Measurements from ENCODE around the gene TF.

DNA sequence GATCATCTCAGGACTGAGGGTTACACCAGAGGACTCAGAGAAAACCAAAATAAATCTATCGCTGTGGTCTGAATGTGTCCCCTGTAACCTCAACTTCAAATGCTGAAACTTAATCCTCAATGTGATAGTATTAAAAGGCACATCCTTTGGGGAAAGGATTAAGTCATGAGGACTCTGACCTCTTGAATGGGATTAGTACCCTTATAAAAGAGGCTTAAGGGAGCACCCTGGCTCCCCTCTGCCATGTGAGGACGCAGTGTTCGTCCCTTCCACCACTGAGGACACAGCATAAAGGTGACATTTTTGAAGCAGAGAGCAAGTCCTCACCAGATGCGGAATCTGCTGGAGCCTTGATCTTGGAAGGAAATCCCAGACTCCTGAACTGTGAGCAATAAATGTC lies 98.9 kb downstream of the TF start:
- no peak for TF ChIP-seq POLR2A (IDR thresholded peaks at IDR 0.05)
- TF ChIP-seq, protein P1, sequence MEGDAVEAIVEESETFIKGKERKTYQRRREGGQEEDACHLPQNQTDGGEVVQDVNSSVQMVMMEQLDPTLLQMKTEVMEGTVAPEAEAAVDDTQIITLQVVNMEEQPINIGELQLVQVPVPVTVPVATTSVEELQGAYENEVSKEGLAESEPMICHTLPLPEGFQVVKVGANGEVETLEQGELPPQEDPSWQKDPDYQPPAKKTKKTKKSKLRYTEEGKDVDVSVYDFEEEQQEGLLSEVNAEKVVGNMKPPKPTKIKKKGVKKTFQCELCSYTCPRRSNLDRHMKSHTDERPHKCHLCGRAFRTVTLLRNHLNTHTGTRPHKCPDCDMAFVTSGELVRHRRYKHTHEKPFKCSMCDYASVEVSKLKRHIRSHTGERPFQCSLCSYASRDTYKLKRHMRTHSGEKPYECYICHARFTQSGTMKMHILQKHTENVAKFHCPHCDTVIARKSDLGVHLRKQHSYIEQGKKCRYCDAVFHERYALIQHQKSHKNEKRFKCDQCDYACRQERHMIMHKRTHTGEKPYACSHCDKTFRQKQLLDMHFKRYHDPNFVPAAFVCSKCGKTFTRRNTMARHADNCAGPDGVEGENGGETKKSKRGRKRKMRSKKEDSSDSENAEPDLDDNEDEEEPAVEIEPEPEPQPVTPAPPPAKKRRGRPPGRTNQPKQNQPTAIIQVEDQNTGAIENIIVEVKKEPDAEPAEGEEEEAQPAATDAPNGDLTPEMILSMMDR (IDR thresholded peaks at IDR 0.05): no peak
